ENCODE measurements around the gene STRIT1.

STRIT1 gene

DNA sequence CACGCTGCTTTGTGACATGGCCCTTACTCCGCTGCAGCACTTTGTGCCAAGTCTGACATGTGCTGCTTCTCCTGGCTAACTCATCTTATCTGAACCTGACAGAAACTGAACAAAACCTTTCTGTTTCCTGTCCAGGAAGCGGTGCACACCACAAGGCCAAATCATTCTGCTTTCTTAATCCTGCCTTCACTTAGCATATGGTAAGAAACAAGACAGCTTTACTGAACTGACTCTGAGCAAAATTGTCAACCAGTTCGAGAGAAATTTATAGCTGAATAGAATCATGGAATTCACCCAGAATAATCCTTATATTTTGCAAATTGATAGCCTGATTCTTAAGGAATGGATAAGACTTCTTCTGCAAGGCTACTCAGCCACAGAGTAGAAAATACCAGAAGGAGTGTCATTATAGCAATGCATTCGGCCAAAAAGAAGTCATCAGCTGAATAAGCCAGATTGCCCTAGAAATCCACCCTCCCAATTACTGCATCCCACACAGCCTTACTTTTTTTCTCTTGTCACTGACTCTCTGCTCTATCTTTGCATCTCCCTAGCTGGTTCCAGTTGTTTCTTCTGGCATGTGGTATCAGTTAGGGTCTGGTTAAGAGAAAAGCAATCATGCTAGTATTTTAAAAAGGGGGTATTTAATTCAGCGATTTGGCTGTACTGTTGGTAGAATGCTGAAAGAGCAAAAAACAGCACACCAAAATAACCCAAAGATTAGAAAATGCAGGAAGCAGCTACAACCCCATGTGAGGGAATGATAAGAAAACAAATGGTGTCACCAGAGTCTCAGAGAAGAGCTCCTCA lies 41.6 kb upstream of the STRIT1 start:
- peak overlapping the region; percentile 9; the same call in 1 of the 2 replicates for H3K27ac ChIP-seq
- no peak overlapping the region for H3K4me3 ChIP-seq (IDR thresholded peaks at IDR 0.05; ENCODE audit: insufficient read depth, low read depth, low read length)
- H3K4me1 ChIP-seq (ENCODE audit: low read depth, poor library complexity, severe bottlenecking): peaks cover 26% of the 10 kb centered on the region

DNA sequence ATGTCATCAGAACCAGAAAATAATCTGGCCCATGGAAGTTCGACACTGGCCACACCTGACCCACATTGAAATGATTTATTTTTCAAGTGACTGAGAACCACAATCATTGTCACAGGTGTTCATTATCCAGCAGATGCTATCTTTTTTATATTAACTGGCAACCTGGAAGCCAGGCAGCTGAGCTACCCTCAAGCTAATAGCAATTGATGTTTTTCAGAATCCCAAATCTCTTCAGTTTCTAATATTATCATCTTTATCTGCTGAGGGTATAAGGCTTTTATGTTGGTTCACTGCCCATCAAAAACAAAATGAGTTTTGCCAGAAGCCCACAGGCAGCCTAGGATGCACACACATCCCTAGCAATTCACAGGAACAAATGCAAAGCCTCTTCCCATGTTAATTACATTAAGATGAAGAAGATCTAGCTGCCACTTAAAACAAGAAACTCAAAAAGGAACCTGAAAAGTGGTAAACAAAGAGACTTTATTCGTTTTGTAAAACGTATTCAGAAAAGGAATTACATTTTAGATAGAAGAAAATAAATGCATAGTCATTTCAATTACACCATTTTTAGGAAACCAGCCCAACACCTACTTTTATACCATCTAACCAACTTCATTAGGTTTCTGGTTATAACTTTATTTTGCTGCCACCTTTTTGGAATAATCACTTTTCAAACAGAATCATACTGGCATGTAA lies 40.9 kb upstream of the STRIT1 start:
- H3K9ac ChIP-seq: no peak overlapping the region
- peak overlapping the region; percentile 9; the same call in 1 of the 2 replicates for H3K27ac ChIP-seq
- TF ChIP-seq, protein P1, sequence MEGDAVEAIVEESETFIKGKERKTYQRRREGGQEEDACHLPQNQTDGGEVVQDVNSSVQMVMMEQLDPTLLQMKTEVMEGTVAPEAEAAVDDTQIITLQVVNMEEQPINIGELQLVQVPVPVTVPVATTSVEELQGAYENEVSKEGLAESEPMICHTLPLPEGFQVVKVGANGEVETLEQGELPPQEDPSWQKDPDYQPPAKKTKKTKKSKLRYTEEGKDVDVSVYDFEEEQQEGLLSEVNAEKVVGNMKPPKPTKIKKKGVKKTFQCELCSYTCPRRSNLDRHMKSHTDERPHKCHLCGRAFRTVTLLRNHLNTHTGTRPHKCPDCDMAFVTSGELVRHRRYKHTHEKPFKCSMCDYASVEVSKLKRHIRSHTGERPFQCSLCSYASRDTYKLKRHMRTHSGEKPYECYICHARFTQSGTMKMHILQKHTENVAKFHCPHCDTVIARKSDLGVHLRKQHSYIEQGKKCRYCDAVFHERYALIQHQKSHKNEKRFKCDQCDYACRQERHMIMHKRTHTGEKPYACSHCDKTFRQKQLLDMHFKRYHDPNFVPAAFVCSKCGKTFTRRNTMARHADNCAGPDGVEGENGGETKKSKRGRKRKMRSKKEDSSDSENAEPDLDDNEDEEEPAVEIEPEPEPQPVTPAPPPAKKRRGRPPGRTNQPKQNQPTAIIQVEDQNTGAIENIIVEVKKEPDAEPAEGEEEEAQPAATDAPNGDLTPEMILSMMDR (conservative IDR thresholded peaks at IDR 0.05; ENCODE audit: low read depth, low read length): no peak
- H4K20me1 ChIP-seq (ENCODE audit: insufficient read depth): no peaks in the 10 kb centered on the region
- no peaks in the 10 kb centered on the region for H3K36me3 ChIP-seq (ENCODE audit: insufficient read depth)
- no peak overlapping the region; the same call in 1 of the 2 replicates for H3K4me2 ChIP-seq
- H2AFZ ChIP-seq (ENCODE audit: low read depth): 0 out of 2 replicates have a peak overlapping the region, but pooled peaks have one; percentile 2
- no peaks in the 10 kb centered on the region for H3K79me2 ChIP-seq (ENCODE audit: insufficient read depth, low read depth)
- peaks cover 26% of the 10 kb centered on the region for H3K4me1 ChIP-seq (ENCODE audit: low read depth, poor library complexity, severe bottlenecking)
- H3K27me3 ChIP-seq (ENCODE audit: insufficient read depth, low read depth): no peaks in the 10 kb centered on the region
- H3K4me3 ChIP-seq (IDR thresholded peaks at IDR 0.05; ENCODE audit: insufficient read depth, low read depth, low read length): no peak overlapping the region

More for the DNA sequence above, 41.6 kb upstream of the STRIT1 start:
- H3K9ac ChIP-seq: no peak overlapping the region
- H3K36me3 ChIP-seq (ENCODE audit: insufficient read depth): no peaks in the 10 kb centered on the region
- peak overlapping the region; percentile 1; the same call in 1 of the 2 replicates for H3K4me2 ChIP-seq
- TF ChIP-seq, protein P1 (conservative IDR thresholded peaks at IDR 0.05; ENCODE audit: low read depth, low read length): no peak
- H2AFZ ChIP-seq (ENCODE audit: low read depth): 0 out of 2 replicates have a peak overlapping the region, but pooled peaks have one; percentile 2
- no peaks in the 10 kb centered on the region for H3K79me2 ChIP-seq (ENCODE audit: insufficient read depth, low read depth)
- H3K27me3 ChIP-seq (ENCODE audit: insufficient read depth, low read depth): no peaks in the 10 kb centered on the region
- H4K20me1 ChIP-seq (ENCODE audit: insufficient read depth): no peaks in the 10 kb centered on the region

DNA sequence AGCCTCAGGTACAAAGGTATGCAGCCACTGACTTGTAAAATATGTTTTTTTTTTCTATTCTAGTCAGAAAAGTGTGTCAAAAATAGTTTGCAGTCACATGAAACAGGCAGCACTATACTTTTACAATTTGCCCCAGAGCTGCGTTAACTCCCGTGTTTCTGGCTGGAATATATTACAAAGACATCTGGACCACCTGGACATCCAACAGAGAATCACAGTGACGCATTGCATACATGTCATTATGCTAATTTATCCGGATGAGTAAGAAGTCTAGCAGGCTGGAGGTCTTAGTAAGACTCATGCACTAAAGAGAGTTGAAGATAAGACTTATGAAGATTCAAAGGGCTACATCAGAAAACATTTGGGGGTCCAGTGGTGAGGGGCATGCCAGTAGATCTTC lies 39.2 kb upstream of the STRIT1 start:
- Histone ChIP-seq H3K4me1 (ENCODE audit: low read depth, poor library complexity, severe bottlenecking) (peaks cover 26% of the 10 kb centered on the region), H3K79me2 (ENCODE audit: insufficient read depth, low read depth) (no peaks in the 10 kb centered on the region), H2AFZ (ENCODE audit: low read depth) (no peak overlapping the region), H3K27ac (no peak overlapping the region), H3K4me3 (IDR thresholded peaks at IDR 0.05; ENCODE audit: insufficient read depth, low read depth, low read length) (no peak overlapping the region), H3K4me2 (no peak overlapping the region), H3K27me3 (ENCODE audit: insufficient read depth, low read depth) (no peaks in the 10 kb centered on the region), H4K20me1 (ENCODE audit: insufficient read depth) (no peaks in the 10 kb centered on the region), H3K9ac (no peak overlapping the region), H3K36me3 (ENCODE audit: insufficient read depth) (no peaks in the 10 kb centered on the region)
- TF ChIP-seq, protein P1 (conservative IDR thresholded peaks at IDR 0.05; ENCODE audit: low read depth, low read length): no peak

DNA sequence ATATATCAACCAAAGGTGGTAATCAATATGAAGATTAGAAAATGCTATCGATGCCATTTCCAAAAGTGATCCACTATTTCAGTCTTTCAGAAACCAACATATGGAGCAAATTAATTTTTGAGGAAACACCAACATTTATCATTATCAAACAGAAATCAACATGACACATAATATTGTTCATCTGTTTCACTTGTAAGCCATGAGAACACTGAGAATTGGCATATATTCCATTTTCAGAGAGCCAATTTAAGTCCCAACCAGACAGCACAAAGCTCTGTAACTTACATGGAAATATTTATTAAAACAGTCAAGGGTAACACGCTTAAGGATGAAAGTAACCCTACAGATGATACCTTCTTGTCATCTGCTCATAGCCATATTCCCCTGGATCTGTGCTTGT lies 37.6 kb upstream of the STRIT1 start:
- Histone ChIP-seq H3K36me3 (ENCODE audit: insufficient read depth) (no peaks in the 10 kb centered on the region), H4K20me1 (ENCODE audit: insufficient read depth) (no peaks in the 10 kb centered on the region), H3K27me3 (ENCODE audit: insufficient read depth, low read depth) (no peaks in the 10 kb centered on the region), H3K4me3 (IDR thresholded peaks at IDR 0.05; ENCODE audit: insufficient read depth, low read depth, low read length) (no peak overlapping the region), H2AFZ (ENCODE audit: low read depth) (no peak overlapping the region), H3K27ac (no peak overlapping the region), H3K4me2 (no peak overlapping the region), H3K9ac (no peak overlapping the region), H3K79me2 (ENCODE audit: insufficient read depth, low read depth) (no peaks in the 10 kb centered on the region), H3K4me1 (ENCODE audit: low read depth, poor library complexity, severe bottlenecking) (peaks cover 20% of the 10 kb centered on the region)
- TF ChIP-seq, protein P1 (conservative IDR thresholded peaks at IDR 0.05; ENCODE audit: low read depth, low read length): no peak
